WTC11 (cell line): ENCODE measurements around the gene ALAS1.

Source experiments
- ZNF416 ChIP-seq: fragments of 250-450 bp; sonication (Bioruptor Pico); IDR thresholded peaks from 2 replicates; pipeline ENCODE4 v1.9.0; 2021; ENCODE audit warnings: mild to moderate bottlenecking, inconsistent platforms
- TF ChIP-seq, protein P1 (sequence below): sonication (generic); formaldehyde crosslinking; conservative IDR thresholded peaks from 2 replicates; pipeline ENCODE4 v1.8.1; 2023; ENCODE audit warnings: mild to moderate bottlenecking, low read depth, missing genetic modification reagents, moderate library complexity

- no peak for TF ChIP-seq ZNF416 (CRISPR knock-in tag)
- TF ChIP-seq, protein P1, sequence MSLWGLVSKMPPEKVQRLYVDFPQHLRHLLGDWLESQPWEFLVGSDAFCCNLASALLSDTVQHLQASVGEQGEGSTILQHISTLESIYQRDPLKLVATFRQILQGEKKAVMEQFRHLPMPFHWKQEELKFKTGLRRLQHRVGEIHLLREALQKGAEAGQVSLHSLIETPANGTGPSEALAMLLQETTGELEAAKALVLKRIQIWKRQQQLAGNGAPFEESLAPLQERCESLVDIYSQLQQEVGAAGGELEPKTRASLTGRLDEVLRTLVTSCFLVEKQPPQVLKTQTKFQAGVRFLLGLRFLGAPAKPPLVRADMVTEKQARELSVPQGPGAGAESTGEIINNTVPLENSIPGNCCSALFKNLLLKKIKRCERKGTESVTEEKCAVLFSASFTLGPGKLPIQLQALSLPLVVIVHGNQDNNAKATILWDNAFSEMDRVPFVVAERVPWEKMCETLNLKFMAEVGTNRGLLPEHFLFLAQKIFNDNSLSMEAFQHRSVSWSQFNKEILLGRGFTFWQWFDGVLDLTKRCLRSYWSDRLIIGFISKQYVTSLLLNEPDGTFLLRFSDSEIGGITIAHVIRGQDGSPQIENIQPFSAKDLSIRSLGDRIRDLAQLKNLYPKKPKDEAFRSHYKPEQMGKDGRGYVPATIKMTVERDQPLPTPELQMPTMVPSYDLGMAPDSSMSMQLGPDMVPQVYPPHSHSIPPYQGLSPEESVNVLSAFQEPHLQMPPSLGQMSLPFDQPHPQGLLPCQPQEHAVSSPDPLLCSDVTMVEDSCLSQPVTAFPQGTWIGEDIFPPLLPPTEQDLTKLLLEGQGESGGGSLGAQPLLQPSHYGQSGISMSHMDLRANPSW (CRISPR knock-in tag), result no peak
These were observed 11.2 kb upstream of the ALAS1 start for GRCh38 chr3:52186729-52187128.
